ENCODE results near the gene EOGT.

EOGT gene

GRCh38 chr3:68999605-69000004 lies 13.9 kb downstream of the EOGT start:
- no peak for TF ChIP-seq CTCF (IDR thresholded peaks at IDR 0.05; ENCODE audit: insufficient read depth, low read depth, low read length, missing control alignments)
- DNase-seq (ENCODE audit: low read depth) = no peak
- H3K4me3 ChIP-seq (ENCODE audit: low read length) = no peak overlapping the region

GRCh38 chr3:68999158-68999557 lies 14.3 kb downstream of the EOGT start:
- H3K4me3 ChIP-seq (ENCODE audit: low read length) = no peak overlapping the region
- no peak for TF ChIP-seq CTCF (IDR thresholded peaks at IDR 0.05; ENCODE audit: insufficient read depth, low read depth, low read length, missing control alignments)
- DNase-seq (ENCODE audit: low read depth) = no peak

- H3K4me3 ChIP-seq (ENCODE audit: low read length) = no peak overlapping the region
- no peak for TF ChIP-seq CTCF (IDR thresholded peaks at IDR 0.05; ENCODE audit: insufficient read depth, low read depth, low read length, missing control alignments)
- peak; percentile 58 for DNase-seq (ENCODE audit: low read depth)
Observed at GRCh38 chr3:68997887-68998286, 15.6 kb downstream of the EOGT start.

DNA sequence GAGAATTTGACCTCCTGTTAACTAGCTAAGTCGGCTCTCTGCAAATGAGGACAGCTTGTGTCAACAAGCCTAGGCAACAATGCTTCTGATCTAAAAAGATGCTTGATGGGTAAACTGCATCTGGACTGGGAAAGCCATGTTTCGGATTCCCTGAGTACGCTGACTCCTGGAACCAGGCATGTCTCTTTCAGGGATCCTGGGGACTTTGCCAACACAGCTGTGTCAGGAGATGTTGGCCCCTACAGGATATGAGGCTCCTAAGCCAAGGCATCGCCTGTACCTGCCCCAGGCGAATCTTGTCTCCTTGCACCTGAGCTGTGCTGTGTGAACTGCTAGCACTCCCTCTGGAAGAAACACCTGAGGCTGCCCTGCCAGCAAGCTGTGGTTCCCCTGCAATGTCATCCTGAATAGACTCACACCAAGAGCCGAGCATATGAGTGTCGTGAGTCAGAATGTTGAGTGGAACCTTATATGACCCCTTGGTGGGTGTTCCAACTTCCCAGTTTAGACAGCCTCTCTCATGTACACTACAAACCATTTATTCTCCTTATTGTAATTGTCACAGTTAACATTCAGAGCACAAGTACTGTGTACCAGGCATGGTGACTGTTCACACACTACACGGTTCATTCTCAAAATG lies 17.0 kb downstream of the EOGT start:
- no peak for TF ChIP-seq CTCF (IDR thresholded peaks at IDR 0.05; ENCODE audit: insufficient read depth, low read depth, low read length, missing control alignments)
- DNase-seq (ENCODE audit: low read depth) = peak; percentile 90
- H3K4me3 ChIP-seq (ENCODE audit: low read length) = no peak overlapping the region

DNA sequence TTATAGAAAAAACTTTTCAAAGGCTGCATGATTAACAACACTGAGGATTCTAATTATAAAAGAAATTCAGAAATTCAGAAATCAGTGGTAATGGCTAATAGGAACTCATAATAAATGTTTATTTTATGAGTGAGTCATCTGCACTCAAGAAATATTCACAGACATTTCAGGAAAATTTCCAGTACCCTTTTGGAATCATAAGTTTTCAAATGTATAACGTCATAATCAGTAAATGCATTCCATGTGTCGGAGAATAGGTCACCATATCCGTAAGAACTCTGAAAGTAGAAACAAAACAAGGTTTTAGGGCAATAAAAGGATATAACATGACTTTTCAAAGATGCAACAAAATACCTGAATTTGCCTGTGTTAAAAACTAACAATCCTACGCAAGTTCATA lies 24.7 kb downstream of the EOGT start:
- no peak for DNase-seq (ENCODE audit: low read depth)
- no peak overlapping the region for H3K4me3 ChIP-seq (ENCODE audit: low read length)
- no peak for TF ChIP-seq CTCF (IDR thresholded peaks at IDR 0.05; ENCODE audit: insufficient read depth, low read depth, low read length, missing control alignments)

- no peak overlapping the region for H3K4me3 ChIP-seq (ENCODE audit: low read length)
- DNase-seq (ENCODE audit: low read depth) = no peak
- TF ChIP-seq CTCF (IDR thresholded peaks at IDR 0.05; ENCODE audit: insufficient read depth, low read depth, low read length, missing control alignments) = no peak
Observed at GRCh38 chr3:68987322-68987721, 26.2 kb downstream of the EOGT start.

- TF ChIP-seq CTCF (IDR thresholded peaks at IDR 0.05; ENCODE audit: insufficient read depth, low read depth, low read length, missing control alignments) = no peak
- no peak overlapping the region for H3K4me3 ChIP-seq (ENCODE audit: low read length)
- no peak for DNase-seq (ENCODE audit: low read depth)
Observed at GRCh38 chr3:68986496-68987208, 26.8 kb downstream of the EOGT start.

Data from epithelial cell of esophagus (primary cell).